HepG2 (cell line): ENCODE data around the gene PTPA. TPM values are rescaled to one million over a fixed set of nuclear protein-coding genes. Genes with fewer than 3 reads are reported as not detected.
A peak's percentile ranks its signal among the peaks of the same experiment; 100 is the strongest.

Experiments
- ATAC-seq: fragments of 200-7000 bp; cut with Tn5 transposase; 3 replicates; pipeline ENCODE4 v1.9.1; 2020; ENCODE audit warnings: mild to moderate bottlenecking, moderate library complexity
- BruUV-seq: library from RNA; stranded (reverse); fragments of 400-500 nt; replicated peaks from 2 replicates; lab custom pipeline; 2021; lab: Mats Ljungman, UMichigan
- CTCF ChIA-PET: fragments of 300-600 bp; formaldehyde crosslinking; extraction: SDS; loops from one replicate; lab custom pipeline; 2021; ENCODE audit warnings: low total read pairs, inconsistent platforms, low intra/inter-chr PET ratio; lab: Yijun Ruan, JAX
- POLR2A ChIA-PET: fragments of 350-600 bp; sonication (Branson Sonifier 250); formaldehyde crosslinking; loops from one replicate; lab custom pipeline; 2020; ENCODE audit warnings: antibody characterized with exemption, inconsistent platforms; lab: Yijun Ruan, JAX
- DNase-seq: peaks from one replicate; pipeline ENCODE4 v3.0.0-alpha.2; 2015; ENCODE audit warnings: low spot score
- FAIRE-seq: peaks from 3 replicates; lab custom pipeline; 2011; peaks lifted over from hg19 to GRCh38; lab: Jason Lieb, UNC
- H2AFZ ChIP-seq: one replicate; pipeline ENCODE4 v1.6.1; 2011; ENCODE audit warnings: low read length, inconsistent platforms
- H3K27ac ChIP-seq: fragments of 300-600 bp; 3 replicates; pipeline ENCODE4 v1.8.0; 2011; ENCODE audit warnings: mixed run types, mild to moderate bottlenecking, mixed read lengths, low read length, inconsistent platforms; ENCODE audit not compliant: insufficient read depth; ENCODE audit errors: extremely low read length
- H3K27me3 ChIP-seq, 2 experiments: fragments of 200-600 bp in 1 of 2; 2 replicates in 1 of 2; 3 replicates in 1 of 2; pipeline versions ENCODE4 v1.6.0 to v1.8.0; 2011; ENCODE audit warnings: low read length in 2 of 2, mild to moderate bottlenecking in 2 of 2, moderate library complexity in 2 of 2, inconsistent platforms in 1 of 2; ENCODE audit not compliant: insufficient read depth in 2 of 2, control insufficient read depth in 1 of 2
- H3K36me3 ChIP-seq, 2 experiments: fragments of 200-600 bp in 1 of 2; replicated peaks in 1 of 2; 2 replicates in 1 of 2; 3 replicates in 1 of 2; pipeline versions ENCODE4 v1.5.1 to v1.8.0; 2011; ENCODE audit warnings: low read length in 2 of 2, inconsistent platforms in 1 of 2; ENCODE audit not compliant: insufficient read depth in 2 of 2, control insufficient read depth in 1 of 2
- H3K4me1 ChIP-seq: 2 replicates; pipeline ENCODE4 v1.5.1; 2012; ENCODE audit warnings: low read length, inconsistent platforms; ENCODE audit not compliant: insufficient read depth
- H3K4me2 ChIP-seq: 2 replicates; pipeline ENCODE4 v1.6.0; 2011; ENCODE audit warnings: low read depth, low read length, inconsistent platforms
- H3K4me3 ChIP-seq, 3 experiments: fragments of 200-600 bp in 1 of 3; sonication (generic), shearing (Covaris generic) in 1 of 3; replicated peaks in 1 of 3; 2 replicates each; pipeline ENCODE4 v1.5.1; 2011 to 2016; ENCODE audit warnings: low read length in 3 of 3, inconsistent platforms in 2 of 3, low read depth in 2 of 3, mild to moderate bottlenecking in 2 of 3, control low read depth in 1 of 3, mixed read lengths in 1 of 3; ENCODE audit not compliant: insufficient read depth in 1 of 3
- H3K79me2 ChIP-seq: one replicate; pipeline ENCODE4 v1.6.1; 2011; ENCODE audit warnings: low read length, inconsistent platforms; ENCODE audit not compliant: insufficient read depth
- H3K9ac ChIP-seq: 2 replicates; pipeline ENCODE4 v1.6.0; 2011; ENCODE audit warnings: mild to moderate bottlenecking, low read depth, low read length, inconsistent platforms; ENCODE audit not compliant: insufficient read depth
- H3K9me3 ChIP-seq: 2 replicates; pipeline ENCODE4 v1.5.1; 2012; ENCODE audit warnings: mild to moderate bottlenecking, low read length
- H4K20me1 ChIP-seq: 2 replicates; pipeline ENCODE4 v1.6.0; 2011; ENCODE audit warnings: inconsistent platforms, mild to moderate bottlenecking, low read length, moderate library complexity; ENCODE audit not compliant: insufficient read depth
- FOXO1 ChIP-seq: sonication (generic); formaldehyde crosslinking; IDR thresholded peaks from 2 replicates; pipeline ENCODE4 v1.4.0; 2020; ENCODE audit warnings: missing genetic modification reagents
- HDAC6 ChIP-seq: fragments of 200-600 bp; sonication (generic); IDR thresholded peaks from 2 replicates; pipeline ENCODE4 v1.7.0; 2017; ENCODE audit warnings: mild to moderate bottlenecking, antibody characterized with exemption, low read length, low read depth
- KLF16 ChIP-seq, 2 experiments: sonication (generic) in 1 of 2; formaldehyde crosslinking in 1 of 2; IDR thresholded peaks; 2 replicates each; pipeline versions ENCODE4 v1.6.1 to v1.8.0; 2016 to 2023; ENCODE audit warnings: missing genetic modification reagents in 2 of 2, missing compliant biosample characterization in 1 of 2
- MED13 ChIP-seq: sonication (generic); formaldehyde crosslinking; IDR thresholded peaks from 2 replicates; pipeline ENCODE4 v1.5.0; 2020; ENCODE audit warnings: missing genetic modification reagents
- MEIS2 ChIP-seq: sonication (generic); formaldehyde crosslinking; IDR thresholded peaks from 2 replicates; pipeline ENCODE4 v1.9.0; 2021; ENCODE audit warnings: mild to moderate bottlenecking, missing genetic modification reagents
- MIER3 ChIP-seq: IDR thresholded peaks from 2 replicates; pipeline ENCODE4 v1.6.1; 2016; ENCODE audit warnings: missing compliant biosample characterization, borderline replicate concordance
- MXD4 ChIP-seq: IDR thresholded peaks from 2 replicates; pipeline ENCODE4 v1.6.1; 2016; ENCODE audit warnings: mild to moderate bottlenecking, missing biosample characterization, missing genetic modification reagents
- REL ChIP-seq: sonication (generic); formaldehyde crosslinking; conservative IDR thresholded peaks from 2 replicates; pipeline ENCODE4 v1.8.0; 2022; ENCODE audit warnings: mild to moderate bottlenecking, missing genetic modification reagents, moderate library complexity
- SPEN ChIP-seq: sonication (generic); formaldehyde crosslinking; IDR thresholded peaks from 2 replicates; pipeline ENCODE4 v1.5.1; 2020; ENCODE audit warnings: low read depth, mild to moderate bottlenecking, missing genetic modification reagents
- ZFAT ChIP-seq: sonication (generic); formaldehyde crosslinking; conservative IDR thresholded peaks from 2 replicates; pipeline ENCODE4 v1.8.1; 2023; ENCODE audit warnings: missing genetic modification reagents, inconsistent platforms
- ZNF143 ChIP-seq: sonication (generic); formaldehyde crosslinking; IDR thresholded peaks from 2 replicates; pipeline ENCODE4 v1.4.0; 2020; ENCODE audit warnings: missing genetic modification reagents
- ZNF30 ChIP-seq: sonication (generic); formaldehyde crosslinking; IDR thresholded peaks from 2 replicates; pipeline ENCODE4 v1.5.0; 2020; ENCODE audit warnings: mild to moderate bottlenecking, missing genetic modification reagents
- ZNF335 ChIP-seq: sonication (generic); formaldehyde crosslinking; IDR thresholded peaks from 2 replicates; pipeline ENCODE4 v1.4.0; 2020; ENCODE audit warnings: missing genetic modification reagents
- WGBS: methylation state at CpG from one replicate; pipeline ENCODE4 v1.1.6; 2017; ENCODE audit warnings: low lambda C conversion rate; 5-methylcytosine and 5-hydroxymethylcytosine counted together
- in situ Hi-C: cut with HindIII; loops from 2 replicates; pipeline ENCODE4 v1.10.0; 2017; ENCODE audit warnings: low pct_unique_long_range_greater_than_20kb; ENCODE audit not compliant: extremely low pct_ligation_motif_present
- intact Hi-C: fragments of 100-400 bp; cut with micrococcal nuclease; formaldehyde crosslinking; loops from one replicate; pipeline ENCODE4 v1.10.0; 2022; ENCODE audit not compliant: unreplicated experiment
- polyA plus RNA-seq, 8 experiments: library from polyadenylated mRNA; depleted of rRNA in 3 of 8; stranded (reverse) in 7 of 8; unstranded in 1 of 8; fragments of >200 nt; fragmentation: Illumina TruSeq in 4 of 8; extraction: Trizol in 4 of 8; gene quantifications; 2 replicates each; pipeline versions ENCODE4 v1.2.1 to v1.2.3, GENCODE V29; 2011 to 2016; ENCODE audit warnings: low read depth in 4 of 8, missing spikeins in 1 of 8, mixed read lengths in 1 of 8; ENCODE audit not compliant: insufficient read depth in 1 of 8
- total RNA-seq, 5 experiments: library from RNA; depleted of rRNA; stranded (reverse); fragments of >200 nt; fragmentation: Illumina TruSeq; extraction: Trizol; gene quantifications; 2 replicates each; pipeline ENCODE4 v1.2.3, GENCODE V29; 2016; ENCODE audit warnings: low read depth in 1 of 5
- TF ChIP-seq, protein P1 (sequence below): sonication (generic); formaldehyde crosslinking; IDR thresholded peaks from 2 replicates; pipeline ENCODE4 v1.4.0; 2020; ENCODE audit warnings: missing genetic modification reagents
- TF ChIP-seq, protein P2 (sequence below): sonication (generic); formaldehyde crosslinking; IDR thresholded peaks from 2 replicates; pipeline ENCODE4 v1.8.0; 2022; ENCODE audit warnings: low read depth, missing genetic modification reagents
- TF ChIP-seq, protein P3 (sequence below): sonication (generic); formaldehyde crosslinking; IDR thresholded peaks from 2 replicates; pipeline ENCODE4 v1.8.1; 2023; ENCODE audit warnings: mild to moderate bottlenecking, missing genetic modification reagents, borderline replicate concordance
- TF ChIP-seq, protein P4 (sequence below): sonication (generic); formaldehyde crosslinking; IDR thresholded peaks from 2 replicates; pipeline ENCODE4 v1.4.0; 2020; ENCODE audit warnings: missing genetic modification reagents
- TF ChIP-seq, protein P5 (sequence below): sonication (generic); IDR thresholded peaks from 2 replicates; pipeline ENCODE4 v1.6.1; 2016; ENCODE audit warnings: low read depth, borderline replicate concordance

Gene PTPA
- total and polyA plus RNA-seq, 2 of the 13 experiments (the other 11 are each of a cell fraction or from before 2014, with no cell fraction given), result 79.3 to 105 TPM

DNA sequence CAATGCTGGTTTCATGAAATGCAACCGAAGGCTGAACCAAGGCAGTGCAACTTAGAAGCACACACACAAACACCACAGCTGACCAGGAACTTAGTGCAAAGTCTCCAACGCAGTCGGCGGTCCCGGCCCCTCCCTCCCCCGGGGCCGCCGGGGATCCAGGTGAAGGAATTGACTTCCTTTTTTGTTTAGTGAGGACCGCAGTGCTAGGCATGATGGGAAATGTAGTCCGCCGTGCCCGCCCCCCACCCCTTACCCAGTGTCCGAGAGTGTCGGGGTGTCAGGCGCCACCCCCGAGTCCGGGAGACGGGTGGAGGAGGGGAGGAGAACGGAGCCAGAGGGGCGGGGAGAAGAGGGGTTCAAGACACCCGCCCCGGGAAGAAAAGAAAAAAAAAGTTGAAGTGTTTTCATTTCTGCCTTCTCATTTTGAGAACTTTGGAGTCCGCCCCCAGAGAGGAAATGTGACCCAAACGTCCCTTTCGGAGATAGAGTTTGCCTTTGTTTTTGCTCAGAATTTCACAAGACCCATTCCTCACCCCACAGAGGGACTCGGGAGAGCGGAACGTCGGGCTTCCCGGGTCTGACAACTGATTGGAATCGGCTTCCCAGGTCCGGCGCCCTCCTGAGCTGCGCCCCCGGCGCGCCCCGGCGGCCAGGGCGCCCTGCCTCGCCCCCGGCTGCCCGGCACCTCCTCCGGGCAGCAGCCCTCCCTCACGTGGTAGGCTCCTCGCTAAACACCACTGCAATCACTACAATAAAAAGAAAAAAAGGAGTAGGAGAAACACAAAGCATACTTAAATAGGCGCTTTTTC lies 64.8 kb downstream of the PTPA start:
- no TSS peak for BruUV-seq
- WGBS, result 2% methylated on average over 31 of the region's 47 CpGs
- FAIRE-seq (peak; percentile 84), DNase-seq (peak; percentile 89), ATAC-seq (peak; percentile 31)
- intact Hi-C loops, result loop anchor here (5.0 to 10.0 kb wide), 4 partner anchors 34 to 449 kb away; partner anchors contain the start of genes C9orf50 and NTMT1
- H3K4me2 ChIP-seq, result peak overlapping the region; percentile 94
- H3K9ac ChIP-seq, result peak overlapping the region; percentile 78
- peaks cover 5% of the 10 kb centered on the region for H3K79me2 ChIP-seq
- in situ Hi-C loops, result loop anchor here (5.0 to 10.0 kb wide), 3 partner anchors 34 to 439 kb away; no protein-coding TSS in a partner anchor
- peak overlapping the region; percentile 82 for H3K27ac ChIP-seq
- H4K20me1 ChIP-seq, result peaks cover 3% of the 10 kb centered on the region; the same call in 1 of the 2 replicates
- H3K27me3 ChIP-seq, result peaks cover 12 to 49% of the 10 kb centered on the region in 2 experiments
- no peaks in the 10 kb centered on the region for H3K9me3 ChIP-seq
- no peak overlapping the region for H2AFZ ChIP-seq
- no peaks in the 10 kb centered on the region for H3K36me3 ChIP-seq
- H3K4me3 ChIP-seq, result peak overlapping the region; percentile 83 to 93 (median 90)
- CTCF ChIA-PET, result no interaction called here
- POLR2A ChIA-PET, result interaction anchor here (0.8 to 5.6 kb wide), 7 partner anchors 36 to 450 kb away, joined by 3 to 55 read pairs (median 11); partner anchors contain the start of gene NTMT1
- peaks cover 55% of the 10 kb centered on the region for H3K4me1 ChIP-seq
- TF ChIP-seq FOXO1 (CRISPR knock-in tag) (0 out of 2 replicates have a peak, but pooled peaks have one; percentile 32), MEIS2 (peak; percentile 46; the same call in 1 of the 2 replicates), MED13 (CRISPR knock-in tag) (0 out of 2 replicates have a peak, but pooled peaks have one; percentile 59), ZNF335 (CRISPR knock-in tag) (peak; percentile 62; the same call in 1 of the 2 replicates), MXD4 (CRISPR knock-in tag) (no peak), REL (no peak), HDAC6 (no peak), ZFAT (0 out of 2 replicates have a peak, but pooled peaks have one; percentile 47), ZNF143 (CRISPR knock-in tag) (peak; percentile 90), KLF16 (CRISPR knock-in tag; IDR thresholded peaks at IDR 0.05) (peak in 1 of 2 experiments; percentile 66; a peak in 1 of 4 replicates), MIER3 (CRISPR knock-in tag) (peak; percentile 21; the same call in 1 of the 2 replicates), SPEN (peak; percentile 20; the same call in 1 of the 2 replicates), ZNF30 (CRISPR knock-in tag) (no peak)
- TF ChIP-seq, protein P1, sequence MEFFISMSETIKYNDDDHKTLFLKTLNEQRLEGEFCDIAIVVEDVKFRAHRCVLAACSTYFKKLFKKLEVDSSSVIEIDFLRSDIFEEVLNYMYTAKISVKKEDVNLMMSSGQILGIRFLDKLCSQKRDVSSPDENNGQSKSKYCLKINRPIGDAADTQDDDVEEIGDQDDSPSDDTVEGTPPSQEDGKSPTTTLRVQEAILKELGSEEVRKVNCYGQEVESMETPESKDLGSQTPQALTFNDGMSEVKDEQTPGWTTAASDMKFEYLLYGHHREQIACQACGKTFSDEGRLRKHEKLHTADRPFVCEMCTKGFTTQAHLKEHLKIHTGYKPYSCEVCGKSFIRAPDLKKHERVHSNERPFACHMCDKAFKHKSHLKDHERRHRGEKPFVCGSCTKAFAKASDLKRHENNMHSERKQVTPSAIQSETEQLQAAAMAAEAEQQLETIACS (CRISPR knock-in tag), result peak; percentile 45; the same call in 1 of the 2 replicates
- TF ChIP-seq, protein P2, sequence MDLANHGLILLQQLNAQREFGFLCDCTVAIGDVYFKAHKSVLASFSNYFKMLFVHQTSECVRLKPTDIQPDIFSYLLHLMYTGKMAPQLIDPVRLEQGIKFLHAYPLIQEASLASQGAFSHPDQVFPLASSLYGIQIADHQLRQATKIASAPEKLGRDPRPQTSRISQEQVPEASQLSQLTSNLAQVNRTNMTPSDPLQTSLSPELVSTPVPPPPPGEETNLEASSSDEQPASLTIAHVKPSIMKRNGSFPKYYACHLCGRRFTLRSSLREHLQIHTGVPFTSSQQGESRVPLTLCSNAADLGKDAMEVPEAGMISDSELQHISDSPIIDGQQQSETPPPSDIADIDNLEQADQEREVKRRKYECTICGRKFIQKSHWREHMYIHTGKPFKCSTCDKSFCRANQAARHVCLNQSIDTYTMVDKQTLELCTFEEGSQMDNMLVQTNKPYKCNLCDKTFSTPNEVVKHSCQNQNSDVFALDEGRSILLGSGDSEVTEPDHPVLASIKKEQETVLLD, result no peak
- TF ChIP-seq, protein P3, sequence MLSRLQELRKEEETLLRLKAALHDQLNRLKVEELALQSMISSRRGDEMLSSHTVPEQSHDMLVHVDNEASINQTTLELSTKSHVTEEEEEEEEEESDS (CRISPR knock-in tag), result 0 out of 2 replicates have a peak, but pooled peaks have one; percentile 12
- TF ChIP-seq, protein P4, sequence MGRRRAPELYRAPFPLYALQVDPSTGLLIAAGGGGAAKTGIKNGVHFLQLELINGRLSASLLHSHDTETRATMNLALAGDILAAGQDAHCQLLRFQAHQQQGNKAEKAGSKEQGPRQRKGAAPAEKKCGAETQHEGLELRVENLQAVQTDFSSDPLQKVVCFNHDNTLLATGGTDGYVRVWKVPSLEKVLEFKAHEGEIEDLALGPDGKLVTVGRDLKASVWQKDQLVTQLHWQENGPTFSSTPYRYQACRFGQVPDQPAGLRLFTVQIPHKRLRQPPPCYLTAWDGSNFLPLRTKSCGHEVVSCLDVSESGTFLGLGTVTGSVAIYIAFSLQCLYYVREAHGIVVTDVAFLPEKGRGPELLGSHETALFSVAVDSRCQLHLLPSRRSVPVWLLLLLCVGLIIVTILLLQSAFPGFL (CRISPR knock-in tag), result no peak
- TF ChIP-seq, protein P5, sequence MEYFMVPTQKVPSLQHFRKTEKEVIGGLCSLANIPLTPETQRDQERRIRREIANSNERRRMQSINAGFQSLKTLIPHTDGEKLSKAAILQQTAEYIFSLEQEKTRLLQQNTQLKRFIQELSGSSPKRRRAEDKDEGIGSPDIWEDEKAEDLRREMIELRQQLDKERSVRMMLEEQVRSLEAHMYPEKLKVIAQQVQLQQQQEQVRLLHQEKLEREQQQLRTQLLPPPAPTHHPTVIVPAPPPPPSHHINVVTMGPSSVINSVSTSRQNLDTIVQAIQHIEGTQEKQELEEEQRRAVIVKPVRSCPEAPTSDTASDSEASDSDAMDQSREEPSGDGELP, result peak; percentile 96
